H1 (cell line): ENCODE measurements around the gene DCLK1. TPM values are rescaled to one million over a fixed set of nuclear protein-coding genes. Genes with fewer than 3 reads are reported as not detected.

Experiments
- CEBPB ChIP-seq: IDR thresholded peaks from 2 replicates; pipeline ENCODE4 v1.6.1; 2012; ENCODE audit warnings: low read depth, low read length
- CTCF ChIP-seq, 3 experiments: IDR thresholded peaks; 1 replicate in 2 of 3; 2 replicates in 1 of 3; pipeline versions ENCODE4 v1.5.1 to v1.6.1; 2011; ENCODE audit warnings: low read length in 3 of 3, mild to moderate bottlenecking in 3 of 3, inconsistent platforms in 2 of 3, low read depth in 1 of 3, moderate library complexity in 1 of 3; ENCODE audit not compliant: insufficient read depth in 1 of 3; ENCODE audit errors: control extremely low read depth in 1 of 3
- KDM4A ChIP-seq: IDR thresholded peaks from one replicate; pipeline ENCODE4 v1.7.1; 2012; ENCODE audit warnings: low read depth, mild to moderate bottlenecking, moderate library complexity, low read length, inconsistent platforms; ENCODE audit not compliant: severe bottlenecking
- POU5F1 ChIP-seq: IDR thresholded peaks from 2 replicates; pipeline ENCODE4 v1.6.1; 2011; ENCODE audit warnings: low read depth, mild to moderate bottlenecking, low read length, moderate library complexity
- RAD21 ChIP-seq, 2 experiments: IDR thresholded peaks in 1 of 2; conservative IDR thresholded peaks in 1 of 2; 2 replicates each; pipeline ENCODE4 v1.6.1; 2011; ENCODE audit warnings: low read depth in 2 of 2, low read length in 2 of 2, improper control_type of control experiment in 1 of 2, inconsistent platforms in 1 of 2, mild to moderate bottlenecking in 1 of 2, moderate library complexity in 1 of 2
- RFX5 ChIP-seq: IDR thresholded peaks from 2 replicates; pipeline ENCODE4 v1.6.1; 2011; ENCODE audit warnings: low read depth, low read length, improper control_type of control experiment, borderline replicate concordance
- SUZ12 ChIP-seq: fragments of 200-600 bp; sonication (generic); IDR thresholded peaks from 2 replicates; pipeline ENCODE4 v1.6.1; 2012; ENCODE audit warnings: mild to moderate bottlenecking, inconsistent platforms, low read length, moderate library complexity, mixed read lengths
- TBP ChIP-seq: IDR thresholded peaks from 2 replicates; pipeline ENCODE4 v1.6.1; 2011; ENCODE audit warnings: low read depth, low read length, improper control_type of control experiment
- polyA plus RNA-seq, 7 experiments: library from polyadenylated mRNA; depleted of rRNA in 3 of 7; stranded (reverse) in 5 of 7; unstranded in 2 of 7; fragments of >200 nt in 5 of 7; fragments of 200-250 nt in 2 of 7; gene quantifications; 1 replicate in 5 of 7; 2 replicates in 1 of 7; 4 replicates in 1 of 7; pipeline versions ENCODE4 v1.2.1 to v1.2.3, GENCODE V29; 2011 to 2013; ENCODE audit warnings: missing spikeins in 2 of 7, mixed read lengths in 2 of 7
- total RNA-seq: library from RNA; stranded (reverse); fragmentation: NEBNext Ultra II Directional; extraction: Animal tissue kit (Norgen Biotek cat#: 25700); gene quantifications from 2 replicates; pipeline ENCODE4 v1.2.1, GENCODE V29; 2021
- TF ChIP-seq, protein P1 (sequence below): IDR thresholded peaks from 2 replicates; pipeline ENCODE4 v1.6.1; 2011; ENCODE audit warnings: low read length, improper control_type of control experiment

The DCLK1 gene
- total and polyA plus RNA-seq, 2 of the 8 experiments (the other 6 are each of a cell fraction or from before 2014, with no cell fraction given): 22.8 to 41.0 TPM

- no peak for TF ChIP-seq KDM4A
- no peak for TF ChIP-seq CTCF (IDR thresholded peaks at IDR 0.05; ENCODE audit: control extremely low read depth in 1 of 3, insufficient read depth in 1 of 3, low read depth in 1 of 3, low read length in 3 of 3)
- no peak for TF ChIP-seq TBP
- TF ChIP-seq, protein P1, sequence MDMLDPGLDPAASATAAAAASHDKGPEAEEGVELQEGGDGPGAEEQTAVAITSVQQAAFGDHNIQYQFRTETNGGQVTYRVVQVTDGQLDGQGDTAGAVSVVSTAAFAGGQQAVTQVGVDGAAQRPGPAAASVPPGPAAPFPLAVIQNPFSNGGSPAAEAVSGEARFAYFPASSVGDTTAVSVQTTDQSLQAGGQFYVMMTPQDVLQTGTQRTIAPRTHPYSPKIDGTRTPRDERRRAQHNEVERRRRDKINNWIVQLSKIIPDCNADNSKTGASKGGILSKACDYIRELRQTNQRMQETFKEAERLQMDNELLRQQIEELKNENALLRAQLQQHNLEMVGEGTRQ: no peak
- TF ChIP-seq SUZ12: no peak
- no peak for TF ChIP-seq RFX5
- TF ChIP-seq RAD21 (IDR thresholded peaks at IDR 0.05 in 1 of 2, conservative IDR thresholded peaks at IDR 0.05 in 1 of 2; ENCODE audit: low read depth in 2 of 2, low read length in 2 of 2): no peak
- no peak for TF ChIP-seq POU5F1
- no peak for TF ChIP-seq CEBPB
These were observed 84.5 kb downstream of the DCLK1 start (continued) for GRCh38 chr13:36046672-36047071.
